K562 treated with DMSO at 1 percent for 12 hours (cell line): ENCODE data around the gene BLOC1S5. TPM values are rescaled to one million over a fixed set of nuclear protein-coding genes. Genes with fewer than 3 reads are reported as not detected.

Experiments
- total RNA-seq: library from RNA; unstranded; fragments of 300-600 nt; gene quantifications from 2 replicates; pipeline ENCODE4 v1.2.3, GENCODE V29; 2022; ENCODE audit not compliant: insufficient read depth

Gene BLOC1S5, protein sequence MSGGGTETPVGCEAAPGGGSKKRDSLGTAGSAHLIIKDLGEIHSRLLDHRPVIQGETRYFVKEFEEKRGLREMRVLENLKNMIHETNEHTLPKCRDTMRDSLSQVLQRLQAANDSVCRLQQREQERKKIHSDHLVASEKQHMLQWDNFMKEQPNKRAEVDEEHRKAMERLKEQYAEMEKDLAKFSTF
- 11.3 and 18.5 TPM in 2 replicates for total RNA-seq

DNA sequence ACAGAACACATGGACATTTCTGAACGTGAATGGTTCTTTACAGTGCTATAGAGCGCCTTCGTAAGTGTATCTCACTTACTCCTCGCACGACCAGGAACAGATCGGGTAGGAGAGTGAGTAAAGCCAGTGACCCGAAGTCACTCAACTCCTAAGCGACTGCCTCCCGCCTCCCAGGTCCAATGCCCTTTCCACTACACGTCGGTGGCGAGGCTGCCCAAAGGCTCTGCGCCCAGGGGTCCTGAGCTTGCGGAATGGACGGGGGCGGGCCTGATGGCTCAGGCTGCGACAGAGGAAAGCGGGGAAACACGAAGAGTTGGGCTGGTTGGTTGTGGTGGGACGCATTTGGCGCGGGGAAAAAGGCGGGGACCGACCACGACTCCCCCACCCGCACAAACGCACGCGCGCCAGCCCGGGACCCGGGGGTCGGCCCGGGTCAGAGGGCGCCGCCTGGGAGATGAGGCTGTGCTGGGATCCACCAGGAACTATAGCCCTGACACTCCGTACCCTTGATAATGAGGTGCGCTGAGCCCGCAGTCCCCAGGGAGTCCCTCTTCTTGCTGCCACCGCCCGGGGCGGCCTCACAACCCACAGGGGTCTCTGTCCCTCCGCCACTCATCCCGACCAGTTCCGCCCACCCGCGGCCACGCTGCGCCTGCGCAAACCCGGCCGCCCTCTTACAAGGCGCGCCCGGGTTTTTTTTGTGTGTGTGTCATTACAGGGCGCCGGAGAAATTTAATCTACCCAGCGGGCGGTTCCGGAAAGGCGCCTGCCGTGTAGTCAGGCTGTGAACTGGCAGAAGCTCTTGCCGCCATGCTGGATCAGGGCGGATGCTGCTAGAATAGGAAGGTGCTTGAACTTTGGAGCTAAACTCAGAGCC lies at the start of gene BLOC1S5:
Gene BLOC1S5 (minus strand): TSS at position 629 of the 877 bp plus-strand sequence. CDS start 13 bp downstream, at position 616.

DNA sequence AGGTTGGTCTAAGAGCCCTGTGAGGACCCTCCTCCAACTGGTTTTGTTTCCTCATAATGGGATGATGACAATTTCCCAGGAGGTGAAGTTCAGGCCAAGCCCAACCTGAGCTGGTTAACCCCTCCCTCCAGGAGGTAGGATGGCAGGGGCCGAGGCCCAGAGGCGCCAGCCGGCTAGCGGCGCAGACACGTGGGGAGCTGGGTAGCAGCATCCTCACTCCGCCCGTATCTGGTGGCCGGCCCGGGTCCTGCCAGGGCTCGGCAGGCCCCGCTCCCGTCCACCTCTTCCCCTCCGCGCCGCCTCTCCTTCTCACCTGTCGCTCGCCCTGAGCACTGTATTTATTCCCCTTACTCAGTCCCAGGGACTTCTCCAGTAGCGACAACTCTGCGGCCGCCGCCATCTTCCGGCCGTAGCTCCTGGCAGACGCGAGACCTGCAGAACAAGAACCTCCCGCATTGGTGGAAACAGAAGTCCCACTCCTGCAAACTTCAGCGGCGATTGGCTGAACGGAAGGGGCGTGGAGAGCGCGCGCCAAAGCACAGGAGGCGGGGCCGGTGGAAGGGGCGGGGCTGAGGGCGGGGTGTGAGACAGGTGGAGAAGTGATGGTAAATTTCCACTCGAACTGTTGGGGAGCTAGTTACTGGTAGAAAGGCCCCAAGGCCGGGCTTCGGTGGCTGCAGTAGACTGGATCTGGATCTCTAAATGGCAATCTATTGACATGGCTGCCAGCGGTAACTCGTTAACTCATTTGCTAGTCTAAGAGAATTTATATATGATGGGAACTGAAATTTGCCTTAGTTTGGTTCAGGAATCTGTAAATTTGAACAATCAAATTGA lies 38.2 kb upstream of the BLOC1S5 start, which contains the start of gene EEF1E1:
Gene EEF1E1 (minus strand): TSS at position 427 of the 837 bp plus-strand sequence. CDS start 27 bp downstream, at position 400.

Other genes with a start within 250 kb of the BLOC1S5 start
- gene TXNDC5, start 153.6 kb downstream of the BLOC1S5 start, total RNA-seq: 63.7 and 110 TPM in 2 replicates
- gene EEF1E1, start 38.2 kb upstream of the BLOC1S5 start, total RNA-seq: 81.7 and 93.2 TPM in 2 replicates